Measurements from ENCODE around the gene ROGDI.

DNA sequence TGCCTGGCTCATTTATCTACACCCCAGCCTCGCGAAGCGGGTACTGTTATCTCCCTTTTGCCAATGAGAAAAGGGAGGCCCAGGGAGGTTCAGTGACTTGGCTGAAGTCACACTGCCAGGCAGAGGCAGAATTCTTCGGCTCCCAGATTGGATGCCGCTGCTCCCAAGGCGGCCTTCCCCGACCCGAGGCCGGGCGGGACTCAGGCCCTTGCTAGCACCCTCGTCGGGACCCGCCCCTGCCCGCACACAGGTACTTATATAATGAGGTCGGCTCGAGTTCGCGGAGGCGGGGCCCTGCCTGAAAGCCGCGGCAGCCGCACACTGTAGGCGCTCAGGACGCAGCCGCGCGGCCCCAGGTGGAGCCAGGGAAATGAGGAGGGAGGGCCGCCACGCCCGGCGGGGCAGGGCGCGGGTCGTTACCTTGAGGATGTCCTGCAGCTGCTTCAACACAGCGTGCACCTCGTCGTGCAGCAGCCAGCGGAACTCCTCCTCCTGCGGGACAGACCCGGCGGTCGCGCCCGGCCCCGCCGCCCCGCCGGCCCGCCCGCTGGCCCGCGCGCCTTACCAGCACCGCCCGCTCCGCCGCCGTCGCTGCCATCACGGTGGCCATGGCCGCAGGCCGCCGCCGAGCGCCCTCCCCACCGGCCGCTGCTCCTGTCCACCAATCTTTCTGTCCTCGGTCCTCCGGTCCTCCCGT, at the start of gene ROGDI:
- TF ChIP-seq POLR2A (IDR thresholded peaks at IDR 0.05) (no peak), EP300 (IDR thresholded peaks at IDR 0.05) (no peak)
- TF ChIP-seq, protein P1, sequence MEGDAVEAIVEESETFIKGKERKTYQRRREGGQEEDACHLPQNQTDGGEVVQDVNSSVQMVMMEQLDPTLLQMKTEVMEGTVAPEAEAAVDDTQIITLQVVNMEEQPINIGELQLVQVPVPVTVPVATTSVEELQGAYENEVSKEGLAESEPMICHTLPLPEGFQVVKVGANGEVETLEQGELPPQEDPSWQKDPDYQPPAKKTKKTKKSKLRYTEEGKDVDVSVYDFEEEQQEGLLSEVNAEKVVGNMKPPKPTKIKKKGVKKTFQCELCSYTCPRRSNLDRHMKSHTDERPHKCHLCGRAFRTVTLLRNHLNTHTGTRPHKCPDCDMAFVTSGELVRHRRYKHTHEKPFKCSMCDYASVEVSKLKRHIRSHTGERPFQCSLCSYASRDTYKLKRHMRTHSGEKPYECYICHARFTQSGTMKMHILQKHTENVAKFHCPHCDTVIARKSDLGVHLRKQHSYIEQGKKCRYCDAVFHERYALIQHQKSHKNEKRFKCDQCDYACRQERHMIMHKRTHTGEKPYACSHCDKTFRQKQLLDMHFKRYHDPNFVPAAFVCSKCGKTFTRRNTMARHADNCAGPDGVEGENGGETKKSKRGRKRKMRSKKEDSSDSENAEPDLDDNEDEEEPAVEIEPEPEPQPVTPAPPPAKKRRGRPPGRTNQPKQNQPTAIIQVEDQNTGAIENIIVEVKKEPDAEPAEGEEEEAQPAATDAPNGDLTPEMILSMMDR (IDR thresholded peaks at IDR 0.05): no peak

All from suprapubic skin (tissue), 3 donors.